Stimulated activated naive B cell treated with anti-CD40 and anti-IgM and Interleukin-4, amounts not matched to agents 10 μg/mL and 1 μg/mL and 100 μg/mL, for 72 hours (primary cell): Measurements from ENCODE around the gene ANK2.
A peak's percentile ranks its signal among the peaks of the same experiment; 100 is the strongest.
"Not testable (repeated sequence)": the region's sequence is repeated elsewhere in the genome, so short reads cannot be mapped to it uniquely, and the experiment has no call there.

Experiments used
- ATAC-seq, 2 donors: fragments of 150-1000 bp; cut with Tn5 transposase; replicated peaks; 2 replicates each; pipeline ENCODE4 v1.10.0; 2021; ENCODE audit warnings: moderate library complexity in 1 of 2
- DNase-seq: peaks from one replicate; pipeline ENCODE4 v3.0.0; 2021
- H3K27ac Mint-ChIP-seq: one replicate; pipeline ENCODE4 v1.8.0; 2022; ENCODE audit warnings: mild to moderate bottlenecking, mixed read lengths
- H3K27me3 Mint-ChIP-seq, 2 donors: one replicate each; pipeline ENCODE4 v1.8.0; 2022; ENCODE audit warnings: mixed read lengths in 2 of 2
- H3K36me3 Mint-ChIP-seq, 2 donors: one replicate each; pipeline ENCODE4 v1.8.0; 2022; ENCODE audit warnings: mixed read lengths in 2 of 2, mild to moderate bottlenecking in 1 of 2
- H3K4me1 Mint-ChIP-seq, 2 donors: one replicate each; pipeline ENCODE4 v1.8.0; 2022; ENCODE audit warnings: mixed read lengths in 2 of 2, mild to moderate bottlenecking in 1 of 2
- H3K4me3 Mint-ChIP-seq, 2 donors: one replicate each; pipeline ENCODE4 v1.8.0; 2022; ENCODE audit warnings: mild to moderate bottlenecking in 2 of 2, mixed read lengths in 2 of 2, moderate library complexity in 1 of 2
- H3K9me3 Mint-ChIP-seq, 2 donors: one replicate each; pipeline ENCODE4 v1.8.0; 2022; ENCODE audit warnings: mixed read lengths in 2 of 2, mild to moderate bottlenecking in 1 of 2

ANK2 gene

GRCh38 chr4:113209153-113209552, 159.7 kb downstream of the ANK2 start:
- no peak for DNase-seq
- ATAC-seq = no peak
- no peaks in the 10 kb centered on the region for H3K9me3 Mint-ChIP-seq
- H3K27ac Mint-ChIP-seq = no peak overlapping the region
- no peak overlapping the region for H3K4me3 Mint-ChIP-seq
- peaks cover 0 to 6% of the 10 kb centered on the region in 2 donors for H3K4me1 Mint-ChIP-seq
- H3K36me3 Mint-ChIP-seq = no peaks in the 10 kb centered on the region
- H3K27me3 Mint-ChIP-seq = peaks cover 0 to 5% of the 10 kb centered on the region in 2 donors

- no peak for DNase-seq
- Mint-ChIP-seq H3K9me3 (no peaks in the 10 kb centered on the region), H3K4me3 (no peak overlapping the region), H3K4me1 (peaks cover 0 to 6% of the 10 kb centered on the region in 2 donors), H3K27ac (no peak overlapping the region), H3K36me3 (no peaks in the 10 kb centered on the region), H3K27me3 (peaks cover 0 to 5% of the 10 kb centered on the region in 2 donors)
- ATAC-seq = no peak
Observed at GRCh38 chr4:113209652-113210320, 160.3 kb downstream of the ANK2 start.

GRCh38 chr4:113212613-113213012, 163.2 kb downstream of the ANK2 start:
- Mint-ChIP-seq H3K9me3 (no peaks in the 10 kb centered on the region), H3K36me3 (no peaks in the 10 kb centered on the region), H3K4me1 (peaks cover 0 to 6% of the 10 kb centered on the region in 2 donors), H3K27ac (no peak overlapping the region), H3K27me3 (no peaks in the 10 kb centered on the region), H3K4me3 (no peak overlapping the region)
- DNase-seq (no peak), ATAC-seq (no peak)

GRCh38 chr4:113221990-113222389, 172.5 kb downstream of the ANK2 start:
- DNase-seq (no peak), ATAC-seq (no peak)
- no peak overlapping the region for H3K27ac Mint-ChIP-seq
- no peaks in the 10 kb centered on the region for H3K9me3 Mint-ChIP-seq
- no peaks in the 10 kb centered on the region for H3K36me3 Mint-ChIP-seq
- H3K27me3 Mint-ChIP-seq = no peaks in the 10 kb centered on the region
- H3K4me3 Mint-ChIP-seq = no peak overlapping the region
- no peaks in the 10 kb centered on the region for H3K4me1 Mint-ChIP-seq

GRCh38 chr4:113222471-113222870, 173.0 kb downstream of the ANK2 start:
- H3K27me3 Mint-ChIP-seq = no peaks in the 10 kb centered on the region
- H3K36me3 Mint-ChIP-seq = no peaks in the 10 kb centered on the region
- H3K9me3 Mint-ChIP-seq = no peaks in the 10 kb centered on the region
- H3K27ac Mint-ChIP-seq = no peak overlapping the region
- H3K4me1 Mint-ChIP-seq = no peaks in the 10 kb centered on the region
- DNase-seq (no peak), ATAC-seq (no peak)
- H3K4me3 Mint-ChIP-seq = no peak overlapping the region

GRCh38 chr4:113223001-113223400, 173.5 kb downstream of the ANK2 start:
- Mint-ChIP-seq H3K36me3 (no peaks in the 10 kb centered on the region), H3K4me3 (no peak overlapping the region), H3K27me3 (no peaks in the 10 kb centered on the region), H3K4me1 (no peaks in the 10 kb centered on the region), H3K27ac (no peak overlapping the region), H3K9me3 (no peaks in the 10 kb centered on the region)
- ATAC-seq (no peak), DNase-seq (no peak)

- no peak overlapping the region for H3K4me3 Mint-ChIP-seq
- H3K4me1 Mint-ChIP-seq = no peaks in the 10 kb centered on the region
- no peaks in the 10 kb centered on the region for H3K9me3 Mint-ChIP-seq
- ATAC-seq = no peak
- H3K36me3 Mint-ChIP-seq = no peaks in the 10 kb centered on the region
- no peak for DNase-seq
- no peak overlapping the region for H3K27ac Mint-ChIP-seq
- no peaks in the 10 kb centered on the region for H3K27me3 Mint-ChIP-seq
Observed at GRCh38 chr4:113232194-113232593, 182.7 kb downstream of the ANK2 start.

GRCh38 chr4:113236916-113237315, 187.5 kb downstream of the ANK2 start:
- Mint-ChIP-seq H3K4me1 (no peaks in the 10 kb centered on the region), H3K9me3 (no peaks in the 10 kb centered on the region), H3K36me3 (no peaks in the 10 kb centered on the region), H3K27me3 (no peaks in the 10 kb centered on the region), H3K4me3 (no peak overlapping the region), H3K27ac (no peak overlapping the region)
- no peak for DNase-seq
- no peak for ATAC-seq

GRCh38 chr4:113243312-113243711, 193.9 kb downstream of the ANK2 start:
- H3K9me3 Mint-ChIP-seq = peaks cover 0 to 2% of the 10 kb centered on the region in 2 donors
- DNase-seq = no peak
- H3K36me3 Mint-ChIP-seq = no peaks in the 10 kb centered on the region
- no peaks in the 10 kb centered on the region for H3K4me1 Mint-ChIP-seq
- no peaks in the 10 kb centered on the region for H3K27me3 Mint-ChIP-seq
- no peak overlapping the region for H3K27ac Mint-ChIP-seq
- ATAC-seq = peak; percentile 38 to 45
- H3K4me3 Mint-ChIP-seq = no peak overlapping the region

GRCh38 chr4:113244747-113245146, 195.3 kb downstream of the ANK2 start:
- H3K4me1 Mint-ChIP-seq, DNase-seq, H3K36me3 Mint-ChIP-seq, H3K9me3 Mint-ChIP-seq, H3K27me3 Mint-ChIP-seq, ATAC-seq, H3K4me3 Mint-ChIP-seq, H3K27ac Mint-ChIP-seq: not testable (repeated sequence)

GRCh38 chr4:113248320-113248719, 198.9 kb downstream of the ANK2 start:
- Mint-ChIP-seq H3K4me3 (no peak overlapping the region), H3K4me1 (no peaks in the 10 kb centered on the region), H3K9me3 (peaks cover 0 to 2% of the 10 kb centered on the region in 2 donors), H3K27ac (no peak overlapping the region), H3K27me3 (no peaks in the 10 kb centered on the region), H3K36me3 (no peaks in the 10 kb centered on the region)
- ATAC-seq (no peak), DNase-seq (no peak)

GRCh38 chr4:113255628-113256027, 206.2 kb downstream of the ANK2 start:
- Mint-ChIP-seq H3K36me3 (no peaks in the 10 kb centered on the region), H3K27me3 (no peaks in the 10 kb centered on the region), H3K27ac (no peak overlapping the region), H3K4me1 (no peaks in the 10 kb centered on the region), H3K4me3 (no peak overlapping the region), H3K9me3 (no peaks in the 10 kb centered on the region)
- DNase-seq (no peak), ATAC-seq (no peak)

GRCh38 chr4:113256946-113257345, 207.5 kb downstream of the ANK2 start:
- no peaks in the 10 kb centered on the region for H3K4me1 Mint-ChIP-seq
- no peak for ATAC-seq
- no peak overlapping the region for H3K27ac Mint-ChIP-seq
- no peaks in the 10 kb centered on the region for H3K9me3 Mint-ChIP-seq
- H3K27me3 Mint-ChIP-seq = no peaks in the 10 kb centered on the region
- no peak overlapping the region for H3K4me3 Mint-ChIP-seq
- H3K36me3 Mint-ChIP-seq = no peaks in the 10 kb centered on the region
- DNase-seq = no peak

- Mint-ChIP-seq H3K27me3 (no peaks in the 10 kb centered on the region), H3K4me1 (no peaks in the 10 kb centered on the region), H3K4me3 (no peak overlapping the region), H3K27ac (no peak overlapping the region), H3K9me3 (no peaks in the 10 kb centered on the region), H3K36me3 (no peaks in the 10 kb centered on the region)
- no peak for ATAC-seq
- no peak for DNase-seq
Observed at GRCh38 chr4:113260688-113261087, 211.2 kb downstream of the ANK2 start.

- H3K27ac Mint-ChIP-seq = no peak overlapping the region
- no peak overlapping the region for H3K4me3 Mint-ChIP-seq
- ATAC-seq (no peak), DNase-seq (no peak)
- H3K36me3 Mint-ChIP-seq = no peaks in the 10 kb centered on the region
- no peaks in the 10 kb centered on the region for H3K4me1 Mint-ChIP-seq
- H3K9me3 Mint-ChIP-seq = peaks cover 0 to 2% of the 10 kb centered on the region in 2 donors
- H3K27me3 Mint-ChIP-seq = no peaks in the 10 kb centered on the region
Observed at GRCh38 chr4:113263274-113263673, 213.8 kb downstream of the ANK2 start.
